Measurements from ENCODE around the gene USP25.

The USP25 gene

GRCh38 chr21:15729674-15730483, at the start of gene USP25:
USP25 (plus strand) TSS chr21:15729982; CDS start chr21:15730394, 412 bp downstream.
- DNase-seq, result peak; percentile 20 to 92 (median 82)

GRCh38 chr21:15682186-15682895, 47.4 kb upstream of the USP25 start:
- no peak for DNase-seq

GRCh38 chr21:15682977-15683376, 46.8 kb upstream of the USP25 start:
- DNase-seq, result no peak

GRCh38 chr21:15686506-15686905, 43.3 kb upstream of the USP25 start:
- DNase-seq, result peak in 1 of 51 donors; percentile 6

- DNase-seq, result no peak
These were observed 42.6 kb upstream of the USP25 start for GRCh38 chr21:15687208-15687607.

- DNase-seq, result no peak
These were observed 41.8 kb upstream of the USP25 start for GRCh38 chr21:15688016-15688415.

GRCh38 chr21:15688809-15689208, 41.0 kb upstream of the USP25 start:
- DNase-seq, result no peak

GRCh38 chr21:15692711-15693110, 37.1 kb upstream of the USP25 start:
- no peak for DNase-seq

- no peak for DNase-seq
These were observed 34.5 kb upstream of the USP25 start for GRCh38 chr21:15695241-15695640.

GRCh38 chr21:15701830-15702229, 28.0 kb upstream of the USP25 start:
- DNase-seq, result no peak

GRCh38 chr21:15703932-15704331, 25.9 kb upstream of the USP25 start:
- DNase-seq, result no peak

GRCh38 chr21:15706696-15707095, 23.1 kb upstream of the USP25 start:
- DNase-seq, result no peak

- DNase-seq, result no peak
These were observed 16.4 kb upstream of the USP25 start for GRCh38 chr21:15713412-15713811.

- DNase-seq, result no peak
These were observed 11.1 kb upstream of the USP25 start for GRCh38 chr21:15718711-15719110.

GRCh38 chr21:15719976-15720375, 9.8 kb upstream of the USP25 start:
- no peak for DNase-seq

GRCh38 chr21:15722591-15723324, 7.0 kb upstream of the USP25 start:
- DNase-seq, result no peak

GRCh38 chr21:15725949-15726348, 3.8 kb upstream of the USP25 start:
- DNase-seq, result no peak

GRCh38 chr21:15728046-15728445, 1.7 kb upstream of the USP25 start:
- no peak for DNase-seq

GRCh38 chr21:15729346-15729673, 472 bp upstream of the USP25 start:
- DNase-seq, result no peak

- peak in 13 of 51 donors; percentile 11 to 67 (median 39) for DNase-seq
These were observed 881 bp downstream of the USP25 start for GRCh38 chr21:15730484-15731242.

- no peak for DNase-seq
These were observed 1.4 kb downstream of the USP25 start for GRCh38 chr21:15731243-15731613.
